ENCODE measurements around the gene TTBK2.

The TTBK2 gene

DNA sequence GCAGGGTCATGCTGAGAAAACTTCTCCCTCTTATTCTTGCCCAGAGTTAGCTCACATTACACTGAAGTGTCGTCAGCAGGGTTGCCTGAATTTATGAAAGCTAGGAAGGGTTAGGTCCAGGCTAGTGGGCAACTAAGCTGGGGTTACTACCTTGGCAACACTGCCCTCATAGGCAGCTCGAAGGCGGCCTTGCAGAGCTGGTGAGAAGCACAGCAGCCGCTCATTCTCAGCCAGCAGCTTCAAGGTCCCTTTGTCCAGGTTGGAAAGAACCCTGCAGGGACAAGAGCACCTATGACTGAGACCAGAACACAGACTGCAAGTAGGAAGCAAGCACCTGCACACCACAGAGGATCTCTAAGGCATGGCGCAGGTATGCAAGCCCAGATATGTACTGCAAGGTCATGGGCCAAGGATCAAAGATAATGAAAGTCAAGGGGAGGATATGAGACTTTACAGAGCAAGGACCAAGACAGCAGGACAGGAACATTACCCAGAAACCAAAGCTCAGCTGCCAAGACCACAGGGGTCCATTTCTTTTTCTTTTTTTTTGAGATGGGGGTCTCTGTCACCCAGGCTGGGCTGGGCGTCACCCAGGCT lies 186.4 kb downstream of the TTBK2 start:
- H3K9me3 ChIP-seq (ENCODE audit: control insufficient read depth, insufficient read depth, low read depth, low read length): no peaks in the 10 kb centered on the region
- POLR2A ChIA-PET: interaction anchor here (0.6 to 1.1 kb wide), 2 partner anchors 16 to 157 kb away, joined by 3 to 4 read pairs; no protein-coding TSS in a partner anchor
- H3K4me3 ChIP-seq (ENCODE audit: low read depth, low read length): no peak overlapping the region
- peaks cover 4% of the 10 kb centered on the region; the same call in 1 of the 2 replicates for H3K4me1 ChIP-seq (ENCODE audit: control insufficient read depth, insufficient read depth, low read length)
- CTCF ChIA-PET: interaction anchor here (0.6 to 1.4 kb wide), 2 partner anchors 189 to 193 kb away, joined by 7 to 8 read pairs; no protein-coding TSS in a partner anchor
- no peak overlapping the region for H3K27ac ChIP-seq (ENCODE audit: extremely low read depth, low read depth, low read length)
- TF ChIP-seq ZFHX2 (tag by site-specific recombination; conservative IDR thresholded peaks at IDR 0.05) (no peak), ZNF391 (tag by site-specific recombination; IDR thresholded peaks at IDR 0.05; ENCODE audit: borderline replicate concordance, low read depth) (no peak), ZNF610 (tag by site-specific recombination; IDR thresholded peaks at IDR 0.05; ENCODE audit: borderline replicate concordance) (no peak), ZNF157 (tag by site-specific recombination; IDR thresholded peaks at IDR 0.05) (no peak), MYNN (tag by site-specific recombination; IDR thresholded peaks at IDR 0.05; ENCODE audit: borderline replicate concordance) (no peak), ZNF2 (tag by site-specific recombination; IDR thresholded peaks at IDR 0.05) (no peak), ZNF138 (tag by site-specific recombination; IDR thresholded peaks at IDR 0.05; ENCODE audit: borderline replicate concordance) (no peak)
- TF ChIP-seq, protein P1, sequence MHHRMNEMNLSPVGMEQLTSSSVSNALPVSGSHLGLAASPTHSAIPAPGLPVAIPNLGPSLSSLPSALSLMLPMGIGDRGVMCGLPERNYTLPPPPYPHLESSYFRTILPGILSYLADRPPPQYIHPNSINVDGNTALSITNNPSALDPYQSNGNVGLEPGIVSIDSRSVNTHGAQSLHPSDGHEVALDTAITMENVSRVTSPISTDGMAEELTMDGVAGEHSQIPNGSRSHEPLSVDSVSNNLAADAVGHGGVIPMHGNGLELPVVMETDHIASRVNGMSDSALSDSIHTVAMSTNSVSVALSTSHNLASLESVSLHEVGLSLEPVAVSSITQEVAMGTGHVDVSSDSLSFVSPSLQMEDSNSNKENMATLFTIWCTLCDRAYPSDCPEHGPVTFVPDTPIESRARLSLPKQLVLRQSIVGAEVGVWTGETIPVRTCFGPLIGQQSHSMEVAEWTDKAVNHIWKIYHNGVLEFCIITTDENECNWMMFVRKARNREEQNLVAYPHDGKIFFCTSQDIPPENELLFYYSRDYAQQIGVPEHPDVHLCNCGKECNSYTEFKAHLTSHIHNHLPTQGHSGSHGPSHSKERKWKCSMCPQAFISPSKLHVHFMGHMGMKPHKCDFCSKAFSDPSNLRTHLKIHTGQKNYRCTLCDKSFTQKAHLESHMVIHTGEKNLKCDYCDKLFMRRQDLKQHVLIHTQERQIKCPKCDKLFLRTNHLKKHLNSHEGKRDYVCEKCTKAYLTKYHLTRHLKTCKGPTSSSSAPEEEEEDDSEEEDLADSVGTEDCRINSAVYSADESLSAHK (tag by site-specific recombination; IDR thresholded peaks at IDR 0.05): no peak
- TF ChIP-seq, protein P2, sequence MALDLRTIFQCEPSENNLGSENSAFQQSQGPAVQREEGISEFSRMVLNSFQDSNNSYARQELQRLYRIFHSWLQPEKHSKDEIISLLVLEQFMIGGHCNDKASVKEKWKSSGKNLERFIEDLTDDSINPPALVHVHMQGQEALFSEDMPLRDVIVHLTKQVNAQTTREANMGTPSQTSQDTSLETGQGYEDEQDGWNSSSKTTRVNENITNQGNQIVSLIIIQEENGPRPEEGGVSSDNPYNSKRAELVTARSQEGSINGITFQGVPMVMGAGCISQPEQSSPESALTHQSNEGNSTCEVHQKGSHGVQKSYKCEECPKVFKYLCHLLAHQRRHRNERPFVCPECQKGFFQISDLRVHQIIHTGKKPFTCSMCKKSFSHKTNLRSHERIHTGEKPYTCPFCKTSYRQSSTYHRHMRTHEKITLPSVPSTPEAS (tag by site-specific recombination; IDR thresholded peaks at IDR 0.05): no peak
- H3K36me3 ChIP-seq (ENCODE audit: control insufficient read depth in 2 of 2, insufficient read depth in 1 of 2, low read length in 2 of 2): peaks cover 6 to 62% of the 10 kb centered on the region in 2 experiments

DNA sequence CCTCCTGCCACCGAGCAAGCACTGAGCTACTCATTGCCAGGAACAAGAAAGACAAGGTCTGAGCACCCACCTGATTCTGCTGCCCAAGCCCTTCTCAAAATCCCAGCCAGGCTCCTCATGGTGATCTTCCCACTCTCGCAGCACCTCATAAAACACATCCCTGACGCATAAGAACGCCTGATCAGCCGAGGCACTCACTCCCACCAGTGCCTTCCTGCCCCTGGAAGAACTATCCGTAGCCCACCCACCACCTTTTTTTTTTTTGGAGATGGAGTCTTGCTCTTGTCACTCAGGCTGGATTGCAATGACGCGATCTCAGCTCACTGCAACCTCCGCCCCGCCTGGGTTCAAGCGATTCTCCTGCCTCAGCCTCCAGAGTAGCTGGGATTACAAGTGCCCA lies 187.6 kb downstream of the TTBK2 start:
- Histone ChIP-seq H3K4me1 (ENCODE audit: control insufficient read depth, insufficient read depth, low read length) (peaks cover 4% of the 10 kb centered on the region; the same call in 1 of the 2 replicates), H3K27ac (ENCODE audit: extremely low read depth, low read depth, low read length) (no peak overlapping the region), H3K4me3 (ENCODE audit: low read depth, low read length) (no peak overlapping the region), H3K9me3 (ENCODE audit: control insufficient read depth, insufficient read depth, low read depth, low read length) (no peaks in the 10 kb centered on the region), H3K36me3 (ENCODE audit: control insufficient read depth in 2 of 2, insufficient read depth in 1 of 2, low read length in 2 of 2) (peaks cover 6 to 73% of the 10 kb centered on the region in 2 experiments)
- ChIA-PET POLR2A (interaction anchor here (1.1 kb wide), 1 partner anchor 15 kb away, joined by 3 read pairs; no protein-coding TSS in a partner anchor), CTCF (interaction anchor here (0.5 to 1.2 kb wide), 2 partner anchors 196 to 471 kb away, joined by 3 to 4 read pairs; no protein-coding TSS in a partner anchor)
- no peak for TF ChIP-seq ZNF223 (tag by site-specific recombination; IDR thresholded peaks at IDR 0.05)
- TF ChIP-seq EGR2 (tag by site-specific recombination; IDR thresholded peaks at IDR 0.05; ENCODE audit: low read depth): peak; percentile 63

DNA sequence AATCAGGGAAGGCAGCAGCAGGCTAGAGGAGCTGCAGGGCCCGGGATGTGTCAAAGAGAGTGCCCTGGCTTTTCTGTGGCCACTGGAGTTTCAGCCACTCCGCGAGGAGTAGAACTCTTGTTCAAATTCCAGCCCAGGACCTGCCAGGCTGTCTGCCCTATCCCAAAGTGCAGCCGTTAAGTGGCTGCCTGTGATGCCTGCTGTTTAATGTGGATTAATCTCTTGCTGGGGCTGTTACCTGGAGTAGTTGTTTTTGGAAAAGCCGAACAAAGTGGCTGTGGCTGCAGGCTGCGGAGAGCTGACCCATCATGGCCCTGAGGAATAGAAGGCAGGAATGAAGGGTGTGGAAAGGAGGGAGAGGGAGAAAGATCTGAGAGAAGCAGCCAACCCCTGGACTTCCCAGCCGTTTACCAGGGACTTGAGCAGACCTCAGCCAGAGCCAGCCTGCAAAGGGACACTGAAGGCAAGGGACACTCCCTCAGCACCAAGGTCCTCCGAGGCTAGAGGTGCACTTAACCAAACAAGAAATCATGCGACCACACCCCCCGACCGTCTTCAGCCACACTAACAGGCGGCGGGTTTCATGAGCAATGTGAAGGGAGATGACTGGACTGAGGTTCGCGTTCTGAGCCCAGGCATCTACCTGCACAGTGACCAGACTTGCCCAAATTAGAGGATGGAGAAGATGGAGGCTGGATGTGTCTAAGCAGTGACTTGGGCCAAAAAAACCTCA lies 188.3 kb downstream of the TTBK2 start:
- ChIA-PET CTCF (interaction anchor here (0.6 to 1.3 kb wide), 5 partner anchors 49 to 606 kb away, joined by 3 to 5 read pairs (median 4); no protein-coding TSS in a partner anchor), POLR2A (no interaction called here)
- TF ChIP-seq ZNF391 (tag by site-specific recombination; IDR thresholded peaks at IDR 0.05; ENCODE audit: borderline replicate concordance, low read depth) (no peak), ZIC2 (tag by site-specific recombination; IDR thresholded peaks at IDR 0.05) (peak; percentile 60)
- no peak overlapping the region for H3K4me3 ChIP-seq (ENCODE audit: low read depth, low read length)
- no peaks in the 10 kb centered on the region for H3K9me3 ChIP-seq (ENCODE audit: control insufficient read depth, insufficient read depth, low read depth, low read length)
- peaks cover 6 to 80% of the 10 kb centered on the region in 2 experiments for H3K36me3 ChIP-seq (ENCODE audit: control insufficient read depth in 2 of 2, insufficient read depth in 1 of 2, low read length in 2 of 2)
- H3K27ac ChIP-seq (ENCODE audit: extremely low read depth, low read depth, low read length): no peak overlapping the region
- peaks cover 4% of the 10 kb centered on the region; the same call in 1 of the 2 replicates for H3K4me1 ChIP-seq (ENCODE audit: control insufficient read depth, insufficient read depth, low read length)

Measured in HEK293 (cell line).